Stimulated activated CD8-positive, alpha-beta memory T cell treated with anti-CD3 and anti-CD28 coated beads, Interleukin-4, amount 100 ng/mL, for 1 hour (primary cell): Measurements from ENCODE around the gene RASIP1.
A peak's percentile ranks its signal among the peaks of the same experiment; 100 is the strongest.
"Not testable (repeated sequence)": the region's sequence is repeated elsewhere in the genome, so short reads cannot be mapped to it uniquely, and the experiment has no call there.

Experiments used
- DNase-seq, 2 donors: peaks; one replicate each; pipeline ENCODE4 v3.0.0-alpha.2; 2020; ENCODE audit warnings: low read depth in 2 of 2, low spot score in 1 of 2

Gene RASIP1

GRCh38 chr19:48713041-48713863 is 27.2 kb downstream of the RASIP1 start:
- no peak for DNase-seq

- DNase-seq = no peak
Measured at GRCh38 chr19:48711106-48711662, 29.2 kb downstream of the RASIP1 start.

- no peak for DNase-seq
Measured at GRCh38 chr19:48708471-48708870, 31.9 kb downstream of the RASIP1 start.

GRCh38 chr19:48705431-48705830 is 35.0 kb downstream of the RASIP1 start:
- no peak for DNase-seq

GRCh38 chr19:48703316-48703715 is 37.1 kb downstream of the RASIP1 start:
- DNase-seq = no peak

GRCh38 chr19:48702701-48703100 is 37.7 kb downstream of the RASIP1 start:
- no peak for DNase-seq

- DNase-seq = no peak
Measured at GRCh38 chr19:48698046-48698445, 42.4 kb downstream of the RASIP1 start.

- DNase-seq = no peak
Measured at GRCh38 chr19:48696353-48697010, 43.9 kb downstream of the RASIP1 start.

GRCh38 chr19:48695743-48696352 is 44.6 kb downstream of the RASIP1 start, which contains the start of gene FUT2:
TSS of gene FUT2 (plus strand) at chr19:48695971. CDS start at chr19:48702957, 6,986 bp downstream.
- DNase-seq = no peak

GRCh38 chr19:48693629-48694028 is 46.8 kb downstream of the RASIP1 start:
- DNase-seq = not testable (repeated sequence)

- DNase-seq = no peak
Measured at GRCh38 chr19:48689449-48689848, 51.0 kb downstream of the RASIP1 start.

GRCh38 chr19:48687776-48688175 is 52.6 kb downstream of the RASIP1 start:
- no peak for DNase-seq

GRCh38 chr19:48686637-48687036 is 53.8 kb downstream of the RASIP1 start:
- DNase-seq = not testable (repeated sequence)

- no peak for DNase-seq
Measured at GRCh38 chr19:48686088-48686487, 54.3 kb downstream of the RASIP1 start.

GRCh38 chr19:48685583-48685982 is 54.8 kb downstream of the RASIP1 start:
- no peak for DNase-seq

GRCh38 chr19:48683349-48683748 is 57.1 kb downstream of the RASIP1 start:
- DNase-seq = peak in 1 of 2 donors; percentile 8

- no peak for DNase-seq
Measured at GRCh38 chr19:48681127-48681470, 59.3 kb downstream of the RASIP1 start.

GRCh38 chr19:48680436-48681126 is 59.8 kb downstream of the RASIP1 start:
- no peak for DNase-seq

- DNase-seq = not testable (repeated sequence)
Measured at GRCh38 chr19:48680006-48680405, 60.4 kb downstream of the RASIP1 start.

GRCh38 chr19:48678201-48678600 is 62.2 kb downstream of the RASIP1 start:
- no peak for DNase-seq

GRCh38 chr19:48676887-48677286 is 63.5 kb downstream of the RASIP1 start:
- DNase-seq = no peak
